Measurements from ENCODE around the gene RIMS4. TPM values are rescaled to one million over a fixed set of nuclear protein-coding genes. Genes with fewer than 3 reads are reported as not detected.
"Not testable (repeated sequence)": the region's sequence is repeated elsewhere in the genome, so short reads cannot be mapped to it uniquely, and the experiment has no call there.

Gene RIMS4
- total and polyA plus RNA-seq, 5 donors from 2014 or later, result not detected

- H3K36me3 Mint-ChIP-seq, result no peaks in the 10 kb centered on the region
- DNase-seq, result no peak
- no peak for ATAC-seq (ENCODE audit: low read depth in 2 of 2)
- H3K4me1 ChIP-seq (ENCODE audit: control insufficient read depth, insufficient read depth, low read length, poor library complexity, severe bottlenecking), result no peaks in the 10 kb centered on the region
- no peak overlapping the region for H3K27ac ChIP-seq (ENCODE audit: insufficient read depth, low read length, poor library complexity, severe bottlenecking)
- peaks cover 44% of the 10 kb centered on the region for H3K27me3 Mint-ChIP-seq
- peaks cover 0 to 5% (median 2%) of the 10 kb centered on the region in 7 donors for H3K9me3 Mint-ChIP-seq
- no peak overlapping the region for H3K27ac Mint-ChIP-seq
- no peaks in the 10 kb centered on the region for H3K9me3 ChIP-seq (ENCODE audit: control insufficient read depth in 2 of 2, low read length in 2 of 2)
- peaks cover 0 to 3% (median 2%) of the 10 kb centered on the region in 4 donors for H3K4me1 Mint-ChIP-seq
- no peak overlapping the region for H3K4me3 Mint-ChIP-seq
- H3K4me3 ChIP-seq (ENCODE audit: low read depth, low read length), result no peak overlapping the region
- no peaks in the 10 kb centered on the region for H3K36me3 ChIP-seq (ENCODE audit: control insufficient read depth, insufficient read depth, low read length)
- peaks cover 19% of the 10 kb centered on the region for H3K27me3 ChIP-seq (ENCODE audit: control insufficient read depth, insufficient read depth, low read length)
These were observed 19.3 kb upstream of the RIMS4 start for GRCh38 chr20:44829688-44830087.

GRCh38 chr20:44828640-44829039, 18.3 kb upstream of the RIMS4 start:
- no peak for ATAC-seq (ENCODE audit: low read depth in 2 of 2)
- Mint-ChIP-seq H3K27ac (no peak overlapping the region), H3K4me1 (no peaks in the 10 kb centered on the region)

DNA sequence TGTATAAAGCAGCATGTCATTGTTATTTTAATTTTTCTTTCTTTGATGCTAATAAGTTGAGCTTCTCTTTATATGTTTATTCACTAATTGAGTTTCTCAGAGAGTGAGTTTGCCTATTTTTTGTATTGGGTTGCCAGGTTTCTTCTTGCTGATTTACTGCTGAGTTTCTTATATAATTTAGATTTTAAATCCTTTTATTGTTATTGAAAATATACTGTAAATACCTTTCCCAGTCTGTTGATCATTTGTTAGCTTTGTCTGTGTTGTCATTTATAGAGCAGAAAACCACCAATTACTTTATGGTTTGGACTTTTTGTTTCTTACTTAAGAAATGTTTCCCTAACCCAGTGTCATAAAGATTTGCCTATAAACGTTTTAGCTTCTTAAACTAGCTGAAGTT, 17.1 kb upstream of the RIMS4 start:
- H3K4me1 Mint-ChIP-seq, result no peaks in the 10 kb centered on the region
- Histone ChIP-seq H3K9me3 (ENCODE audit: control insufficient read depth in 2 of 2, low read length in 2 of 2) (no peaks in the 10 kb centered on the region), H3K36me3 (ENCODE audit: control insufficient read depth, insufficient read depth, low read length) (no peaks in the 10 kb centered on the region), H3K27me3 (ENCODE audit: control insufficient read depth, insufficient read depth, low read length) (peaks cover 15% of the 10 kb centered on the region), H3K27ac (ENCODE audit: insufficient read depth, low read length, poor library complexity, severe bottlenecking) (no peak overlapping the region), H3K4me3 (ENCODE audit: low read depth, low read length) (no peak overlapping the region), H3K4me1 (ENCODE audit: control insufficient read depth, insufficient read depth, low read length, poor library complexity, severe bottlenecking) (no peaks in the 10 kb centered on the region)
- no peaks in the 10 kb centered on the region for H3K36me3 Mint-ChIP-seq
- peaks cover 35% of the 10 kb centered on the region for H3K27me3 Mint-ChIP-seq
- DNase-seq, result no peak
- ATAC-seq (ENCODE audit: low read depth in 2 of 2), result no peak
- no peak overlapping the region for H3K27ac Mint-ChIP-seq
- H3K4me3 Mint-ChIP-seq, result no peak overlapping the region
- peaks cover 0 to 5% (median 2%) of the 10 kb centered on the region in 7 donors for H3K9me3 Mint-ChIP-seq

More at GRCh38 chr20:44828640-44829039, 18.3 kb upstream of the RIMS4 start:
- Mint-ChIP-seq H3K27me3 (peaks cover 40% of the 10 kb centered on the region), H3K36me3 (no peaks in the 10 kb centered on the region), H3K4me3 (no peak overlapping the region), H3K9me3 (peaks cover 0 to 5% (median 2%) of the 10 kb centered on the region in 7 donors)
- no peaks in the 10 kb centered on the region for H3K4me1 ChIP-seq (ENCODE audit: control insufficient read depth, insufficient read depth, low read length, poor library complexity, severe bottlenecking)
- no peak overlapping the region for H3K27ac ChIP-seq (ENCODE audit: insufficient read depth, low read length, poor library complexity, severe bottlenecking)
- peaks cover 21% of the 10 kb centered on the region for H3K27me3 ChIP-seq (ENCODE audit: control insufficient read depth, insufficient read depth, low read length)
- H3K9me3 ChIP-seq (ENCODE audit: control insufficient read depth in 2 of 2, low read length in 2 of 2), result no peaks in the 10 kb centered on the region
- H3K4me3 ChIP-seq (ENCODE audit: low read depth, low read length), result no peak overlapping the region
- DNase-seq, result no peak
- H3K36me3 ChIP-seq (ENCODE audit: control insufficient read depth, insufficient read depth, low read length), result no peaks in the 10 kb centered on the region

DNA sequence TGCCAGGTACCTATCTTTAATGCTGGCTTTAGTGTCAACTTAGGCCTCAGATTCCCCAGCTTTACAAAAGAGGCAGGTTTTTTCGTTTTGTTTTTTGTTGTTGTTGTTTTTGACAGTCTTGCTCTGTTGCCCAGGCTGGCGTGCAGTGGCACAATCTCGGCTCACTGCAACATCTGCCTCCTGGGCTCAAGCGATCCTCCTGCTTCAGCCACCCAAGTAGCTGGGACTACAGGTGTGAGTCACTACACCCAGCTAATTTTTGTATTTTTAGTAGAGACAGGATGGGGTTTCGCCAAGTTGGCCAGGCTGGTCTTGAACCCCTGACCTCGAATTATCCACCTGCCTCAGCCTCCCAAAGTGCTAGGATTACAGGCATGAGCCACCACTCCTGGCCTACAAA, 11.2 kb upstream of the RIMS4 start:
- not testable (repeated sequence) for DNase-seq; H3K36me3 Mint-ChIP-seq; H3K36me3 ChIP-seq (ENCODE audit: control insufficient read depth, insufficient read depth, low read length); H3K27ac Mint-ChIP-seq; H3K9me3 Mint-ChIP-seq; H3K4me1 ChIP-seq (ENCODE audit: control insufficient read depth, insufficient read depth, low read length, poor library complexity, severe bottlenecking); H3K4me3 Mint-ChIP-seq; H3K4me3 ChIP-seq (ENCODE audit: low read depth, low read length); H3K27ac ChIP-seq (ENCODE audit: insufficient read depth, low read length, poor library complexity, severe bottlenecking); ATAC-seq (ENCODE audit: low read depth in 2 of 2); H3K27me3 Mint-ChIP-seq; H3K9me3 ChIP-seq (ENCODE audit: control insufficient read depth in 2 of 2, low read length in 2 of 2); H3K27me3 ChIP-seq (ENCODE audit: control insufficient read depth, insufficient read depth, low read length); H3K4me1 Mint-ChIP-seq

GRCh38 chr20:44819936-44820335, 9.6 kb upstream of the RIMS4 start:
- ATAC-seq (ENCODE audit: low read depth in 2 of 2), result no peak
- peaks cover 3% of the 10 kb centered on the region for H3K27me3 ChIP-seq (ENCODE audit: control insufficient read depth, insufficient read depth, low read length)
- H3K4me1 ChIP-seq (ENCODE audit: control insufficient read depth, insufficient read depth, low read length, poor library complexity, severe bottlenecking), result no peaks in the 10 kb centered on the region
- H3K9me3 Mint-ChIP-seq, result peaks cover 0 to 1% (median 0%) of the 10 kb centered on the region in 7 donors
- H3K4me1 Mint-ChIP-seq, result no peaks in the 10 kb centered on the region
- H3K36me3 ChIP-seq (ENCODE audit: control insufficient read depth, insufficient read depth, low read length), result no peaks in the 10 kb centered on the region
- H3K9me3 ChIP-seq (ENCODE audit: control insufficient read depth in 2 of 2, low read length in 2 of 2), result no peaks in the 10 kb centered on the region
- no peaks in the 10 kb centered on the region for H3K36me3 Mint-ChIP-seq
- DNase-seq, result no peak
- H3K27me3 Mint-ChIP-seq, result peaks cover 14% of the 10 kb centered on the region
- no peak overlapping the region for H3K4me3 ChIP-seq (ENCODE audit: low read depth, low read length)
- no peak overlapping the region for H3K27ac Mint-ChIP-seq
- no peak overlapping the region for H3K27ac ChIP-seq (ENCODE audit: insufficient read depth, low read length, poor library complexity, severe bottlenecking)
- H3K4me3 Mint-ChIP-seq, result no peak overlapping the region

DNA sequence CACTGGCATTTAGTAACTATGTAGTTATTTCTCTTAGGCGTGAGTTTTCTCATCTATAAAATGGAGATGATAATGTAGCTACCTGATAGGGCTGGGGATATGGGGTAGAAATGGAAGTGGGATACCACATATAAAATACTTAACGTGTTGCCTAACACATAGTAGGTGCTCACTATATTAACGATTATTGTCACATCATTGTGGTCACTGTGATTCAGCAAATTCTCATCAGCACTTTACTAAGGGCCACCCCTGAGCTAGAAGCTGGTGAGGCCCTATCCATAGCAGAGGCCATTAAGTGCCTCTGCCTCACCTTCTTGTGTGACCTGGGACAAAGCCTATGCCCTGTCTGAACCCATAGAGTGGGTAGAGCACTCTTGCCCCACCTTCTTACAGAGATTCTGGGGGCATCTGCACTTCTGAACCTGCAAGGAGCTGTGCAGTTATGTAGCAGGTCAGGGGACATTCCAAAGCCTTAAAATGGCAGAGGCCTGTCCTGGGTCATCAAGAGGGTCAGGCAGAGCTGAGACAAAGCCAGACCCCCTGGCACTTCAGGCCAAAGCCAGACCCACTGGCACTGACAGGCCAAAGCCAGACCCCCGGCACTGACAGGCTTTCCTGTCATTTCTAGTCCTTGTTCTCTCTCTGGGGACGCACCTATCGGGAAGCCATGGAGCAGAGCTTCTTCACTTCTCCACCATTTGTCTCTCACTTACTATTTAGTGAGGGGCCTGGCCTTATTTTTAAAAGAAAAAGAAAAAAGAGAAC, 7.0 kb upstream of the RIMS4 start:
- peaks cover 8% of the 10 kb centered on the region for H3K27me3 ChIP-seq (ENCODE audit: control insufficient read depth, insufficient read depth, low read length)
- H3K27ac ChIP-seq (ENCODE audit: insufficient read depth, low read length, poor library complexity, severe bottlenecking), result no peak overlapping the region
- Mint-ChIP-seq H3K27ac (no peak overlapping the region), H3K27me3 (peaks cover 22% of the 10 kb centered on the region), H3K4me3 (no peak overlapping the region), H3K9me3 (peaks cover 0 to 2% (median 0%) of the 10 kb centered on the region in 7 donors), H3K4me1 (peaks cover 0 to 3% (median 0%) of the 10 kb centered on the region in 4 donors), H3K36me3 (no peaks in the 10 kb centered on the region)
- no peak for ATAC-seq (ENCODE audit: low read depth in 2 of 2)
- no peaks in the 10 kb centered on the region for H3K9me3 ChIP-seq (ENCODE audit: control insufficient read depth in 2 of 2, low read length in 2 of 2)
- no peak for DNase-seq
- no peaks in the 10 kb centered on the region for H3K4me1 ChIP-seq (ENCODE audit: control insufficient read depth, insufficient read depth, low read length, poor library complexity, severe bottlenecking)
- no peaks in the 10 kb centered on the region for H3K36me3 ChIP-seq (ENCODE audit: control insufficient read depth, insufficient read depth, low read length)
- no peak overlapping the region for H3K4me3 ChIP-seq (ENCODE audit: low read depth, low read length)

DNA sequence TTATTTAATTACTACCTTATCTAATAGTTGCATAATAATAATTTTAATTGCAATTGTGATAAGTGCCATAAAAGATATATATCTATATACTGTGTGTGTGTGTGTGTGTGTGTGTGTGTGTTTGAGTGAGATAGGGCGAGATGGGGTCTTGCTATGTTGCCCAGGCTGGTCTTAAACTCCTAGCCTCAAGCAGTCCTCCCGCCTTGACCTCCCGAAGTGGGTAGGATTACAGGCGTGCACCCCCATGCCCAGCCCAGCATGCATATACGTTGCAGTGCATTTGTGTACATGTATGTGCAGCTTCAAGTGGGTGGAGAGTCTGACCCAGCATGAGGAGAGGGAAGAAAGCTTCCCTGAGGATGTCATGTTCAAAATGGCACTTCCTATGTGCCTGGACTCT, 4.6 kb upstream of the RIMS4 start:
- peaks cover 0 to 9% (median 0%) of the 10 kb centered on the region in 4 donors for H3K4me1 Mint-ChIP-seq
- Histone ChIP-seq H3K36me3 (ENCODE audit: control insufficient read depth, insufficient read depth, low read length) (no peaks in the 10 kb centered on the region), H3K9me3 (ENCODE audit: control insufficient read depth in 2 of 2, low read length in 2 of 2) (peaks cover 0 to 5% of the 10 kb centered on the region in 2 experiments), H3K27ac (ENCODE audit: insufficient read depth, low read length, poor library complexity, severe bottlenecking) (no peak overlapping the region), H3K27me3 (ENCODE audit: control insufficient read depth, insufficient read depth, low read length) (peaks cover 23% of the 10 kb centered on the region), H3K4me1 (ENCODE audit: control insufficient read depth, insufficient read depth, low read length, poor library complexity, severe bottlenecking) (no peaks in the 10 kb centered on the region), H3K4me3 (ENCODE audit: low read depth, low read length) (no peak overlapping the region)
- ATAC-seq (ENCODE audit: low read depth in 2 of 2), result no peak
- H3K4me3 Mint-ChIP-seq, result no peak overlapping the region
- no peak overlapping the region for H3K27ac Mint-ChIP-seq
- no peaks in the 10 kb centered on the region for H3K36me3 Mint-ChIP-seq
- no peak for DNase-seq
- peaks cover 0 to 3% (median 2%) of the 10 kb centered on the region in 7 donors for H3K9me3 Mint-ChIP-seq
- peaks cover 26% of the 10 kb centered on the region for H3K27me3 Mint-ChIP-seq

DNA sequence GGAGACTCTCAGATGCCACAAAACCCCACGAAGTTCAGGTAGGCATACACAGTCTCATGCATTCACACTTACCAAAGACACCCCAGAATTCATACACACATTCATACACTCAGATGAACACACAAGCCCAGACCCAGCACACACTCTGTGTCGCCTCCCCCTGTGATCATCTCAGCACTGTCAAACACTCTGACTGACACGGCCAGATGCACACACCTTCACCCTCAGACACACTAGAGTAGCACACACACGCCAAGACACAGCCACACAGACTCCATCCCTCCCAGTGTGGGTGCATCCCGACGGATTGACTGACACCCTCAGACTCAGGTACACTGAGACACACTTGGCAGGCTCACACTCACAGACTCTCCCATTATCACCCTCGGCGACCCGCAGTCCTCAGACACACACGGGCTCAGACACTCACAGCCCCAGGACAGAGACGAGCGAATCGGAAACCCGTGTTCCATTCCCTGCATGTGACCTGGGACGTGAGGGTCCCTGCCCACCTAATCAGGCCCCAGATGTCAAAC, 872 bp upstream of the RIMS4 start:
- Histone ChIP-seq H3K36me3 (ENCODE audit: control insufficient read depth, insufficient read depth, low read length) (no peaks in the 10 kb centered on the region), H3K4me3 (ENCODE audit: low read depth, low read length) (no peak overlapping the region), H3K9me3 (ENCODE audit: control insufficient read depth in 2 of 2, low read length in 2 of 2) (peaks cover 0 to 5% of the 10 kb centered on the region in 2 experiments), H3K27ac (ENCODE audit: insufficient read depth, low read length, poor library complexity, severe bottlenecking) (no peak overlapping the region), H3K27me3 (ENCODE audit: control insufficient read depth, insufficient read depth, low read length) (peaks cover 42% of the 10 kb centered on the region), H3K4me1 (ENCODE audit: control insufficient read depth, insufficient read depth, low read length, poor library complexity, severe bottlenecking) (no peaks in the 10 kb centered on the region)
- Mint-ChIP-seq H3K4me1 (peaks cover 0 to 17% (median 3%) of the 10 kb centered on the region in 4 donors), H3K9me3 (peaks cover 0 to 3% (median 2%) of the 10 kb centered on the region in 7 donors), H3K27me3 (peaks cover 53% of the 10 kb centered on the region), H3K27ac (no peak overlapping the region), H3K36me3 (no peaks in the 10 kb centered on the region), H3K4me3 (peak overlapping the region in 3 of 4 donors; percentile 44 to 61 (median 47))
- no peak for DNase-seq
- no peak for ATAC-seq (ENCODE audit: low read depth in 2 of 2)
